Breast epithelium (tissue), 3 donors: Measurements from ENCODE around the gene CBY2.

ENCODE experiments used
- POLR2A ChIP-seq: fragments of 450-650 bp; IDR thresholded peaks from one replicate; pipeline ENCODE4 v1.6.1; 2016; ENCODE audit warnings: antibody characterized with exemption, mild to moderate bottlenecking, moderate library complexity
- TF ChIP-seq, protein P1 (sequence below), 3 donors: fragments of 450-650 bp; IDR thresholded peaks; one replicate each; pipeline ENCODE4 v1.5.1; 2016 to 2017; ENCODE audit warnings: antibody characterized with exemption in 3 of 3, mild to moderate bottlenecking in 3 of 3, moderate library complexity in 3 of 3

DNA sequence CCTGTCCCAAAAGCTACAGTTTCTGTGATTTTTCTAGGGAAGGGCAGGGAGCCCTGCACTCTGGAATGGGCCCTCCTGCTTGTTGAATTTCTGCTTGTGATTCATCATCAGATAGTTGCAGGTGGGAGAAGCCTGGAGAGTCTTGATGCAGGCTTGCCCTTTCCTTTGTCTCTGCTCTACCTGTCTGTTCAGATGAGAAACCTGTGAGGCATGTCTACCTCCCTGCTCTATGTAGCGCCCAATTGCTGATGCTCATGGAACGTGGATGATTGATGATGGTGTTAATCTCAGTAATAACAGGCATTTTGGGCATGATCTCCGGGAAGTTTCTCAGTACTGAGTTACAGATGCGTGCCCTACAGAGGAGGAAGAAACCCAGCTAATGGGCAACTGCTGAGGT lies 10.9 kb upstream of the CBY2 start:
- TF ChIP-seq, protein P1, sequence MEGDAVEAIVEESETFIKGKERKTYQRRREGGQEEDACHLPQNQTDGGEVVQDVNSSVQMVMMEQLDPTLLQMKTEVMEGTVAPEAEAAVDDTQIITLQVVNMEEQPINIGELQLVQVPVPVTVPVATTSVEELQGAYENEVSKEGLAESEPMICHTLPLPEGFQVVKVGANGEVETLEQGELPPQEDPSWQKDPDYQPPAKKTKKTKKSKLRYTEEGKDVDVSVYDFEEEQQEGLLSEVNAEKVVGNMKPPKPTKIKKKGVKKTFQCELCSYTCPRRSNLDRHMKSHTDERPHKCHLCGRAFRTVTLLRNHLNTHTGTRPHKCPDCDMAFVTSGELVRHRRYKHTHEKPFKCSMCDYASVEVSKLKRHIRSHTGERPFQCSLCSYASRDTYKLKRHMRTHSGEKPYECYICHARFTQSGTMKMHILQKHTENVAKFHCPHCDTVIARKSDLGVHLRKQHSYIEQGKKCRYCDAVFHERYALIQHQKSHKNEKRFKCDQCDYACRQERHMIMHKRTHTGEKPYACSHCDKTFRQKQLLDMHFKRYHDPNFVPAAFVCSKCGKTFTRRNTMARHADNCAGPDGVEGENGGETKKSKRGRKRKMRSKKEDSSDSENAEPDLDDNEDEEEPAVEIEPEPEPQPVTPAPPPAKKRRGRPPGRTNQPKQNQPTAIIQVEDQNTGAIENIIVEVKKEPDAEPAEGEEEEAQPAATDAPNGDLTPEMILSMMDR (IDR thresholded peaks at IDR 0.05) = no peak
- TF ChIP-seq POLR2A = no peak
